GM12864 (cell line): ENCODE data around the gene NFIA.

Source experiments
- DNase-seq: peaks from one replicate; pipeline ENCODE4 v3.0.0-alpha.2; 2011; ENCODE audit warnings: low read depth
- H3K4me3 ChIP-seq: 2 replicates; pipeline ENCODE4 v1.5.1; 2011; ENCODE audit warnings: mild to moderate bottlenecking, low read depth, low read length, control low read depth
- TF ChIP-seq, protein P1 (sequence below): IDR thresholded peaks from 2 replicates; pipeline ENCODE4 v1.5.1; 2011; ENCODE audit warnings: low read depth, mild to moderate bottlenecking, moderate library complexity, low read length, control low read depth, inconsistent platforms; ENCODE audit errors: missing control alignments

Gene NFIA

DNA sequence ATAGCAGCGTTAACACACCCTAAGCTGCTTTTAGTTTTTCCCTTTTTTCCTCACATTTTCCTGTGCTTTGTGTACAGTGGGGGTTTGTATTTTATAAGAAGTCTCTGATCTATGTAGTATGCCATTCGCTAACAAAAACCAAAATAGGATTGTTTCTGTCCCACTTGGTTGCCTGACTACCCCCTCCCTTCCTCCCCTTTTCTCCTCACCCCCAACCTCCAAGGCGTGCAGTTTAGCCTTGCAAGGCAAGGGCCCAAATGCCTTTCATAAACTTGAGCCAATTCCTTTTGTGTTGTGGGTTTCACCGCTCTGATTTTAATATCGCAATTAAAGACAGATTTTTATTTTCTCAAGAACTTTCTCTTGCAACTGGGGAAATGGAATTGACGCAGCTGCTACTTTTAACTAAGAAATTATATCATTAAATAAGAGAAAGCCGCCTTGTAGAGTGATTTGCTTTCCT is 365.6 kb downstream of the NFIA start:
- no peak for DNase-seq
- no peak overlapping the region for H3K4me3 ChIP-seq
- TF ChIP-seq, protein P1, sequence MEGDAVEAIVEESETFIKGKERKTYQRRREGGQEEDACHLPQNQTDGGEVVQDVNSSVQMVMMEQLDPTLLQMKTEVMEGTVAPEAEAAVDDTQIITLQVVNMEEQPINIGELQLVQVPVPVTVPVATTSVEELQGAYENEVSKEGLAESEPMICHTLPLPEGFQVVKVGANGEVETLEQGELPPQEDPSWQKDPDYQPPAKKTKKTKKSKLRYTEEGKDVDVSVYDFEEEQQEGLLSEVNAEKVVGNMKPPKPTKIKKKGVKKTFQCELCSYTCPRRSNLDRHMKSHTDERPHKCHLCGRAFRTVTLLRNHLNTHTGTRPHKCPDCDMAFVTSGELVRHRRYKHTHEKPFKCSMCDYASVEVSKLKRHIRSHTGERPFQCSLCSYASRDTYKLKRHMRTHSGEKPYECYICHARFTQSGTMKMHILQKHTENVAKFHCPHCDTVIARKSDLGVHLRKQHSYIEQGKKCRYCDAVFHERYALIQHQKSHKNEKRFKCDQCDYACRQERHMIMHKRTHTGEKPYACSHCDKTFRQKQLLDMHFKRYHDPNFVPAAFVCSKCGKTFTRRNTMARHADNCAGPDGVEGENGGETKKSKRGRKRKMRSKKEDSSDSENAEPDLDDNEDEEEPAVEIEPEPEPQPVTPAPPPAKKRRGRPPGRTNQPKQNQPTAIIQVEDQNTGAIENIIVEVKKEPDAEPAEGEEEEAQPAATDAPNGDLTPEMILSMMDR: no peak

DNA sequence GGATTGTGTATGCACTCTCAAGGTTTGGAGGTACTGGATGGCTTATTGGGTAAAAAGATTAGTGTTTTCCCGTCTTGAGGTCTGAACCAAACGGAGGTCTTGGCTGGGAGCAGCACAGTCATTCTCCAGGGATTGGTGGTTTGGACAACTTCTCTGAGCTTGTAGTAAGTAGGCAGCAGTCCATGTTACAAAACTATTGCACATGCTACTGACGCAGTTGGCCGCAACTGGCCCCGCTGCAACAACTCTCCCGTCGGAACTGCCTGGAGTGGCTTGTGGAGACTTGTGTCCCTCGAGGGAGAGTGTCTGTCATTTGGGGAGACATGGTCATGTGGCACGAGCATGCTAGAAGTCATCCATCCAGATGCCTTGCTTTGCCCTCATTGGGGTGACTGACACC is 366.6 kb downstream of the NFIA start:
- DNase-seq: no peak
- TF ChIP-seq, protein P1: no peak
- H3K4me3 ChIP-seq: no peak overlapping the region

DNA sequence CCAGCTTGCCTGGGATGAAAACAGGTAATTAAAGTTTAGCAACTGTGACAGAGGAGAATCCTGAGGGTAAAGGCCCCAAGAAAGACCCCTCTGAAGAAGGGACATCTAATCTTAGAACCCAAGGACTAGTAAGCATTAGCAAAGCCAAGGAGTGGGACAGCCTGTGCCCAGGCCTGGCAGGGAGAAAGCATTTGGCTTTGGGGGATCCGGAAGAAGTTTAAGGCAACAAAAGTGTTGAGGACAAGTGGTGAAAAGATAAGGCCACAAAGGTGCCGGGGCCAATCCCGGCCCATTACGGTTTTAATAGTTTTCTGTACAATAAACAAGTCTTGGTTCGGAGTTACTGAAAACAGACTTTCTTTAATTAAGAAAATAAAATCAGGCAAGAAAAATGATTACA is 367.0 kb downstream of the NFIA start:
- no peak for DNase-seq
- TF ChIP-seq, protein P1: no peak
- H3K4me3 ChIP-seq: no peak overlapping the region

DNA sequence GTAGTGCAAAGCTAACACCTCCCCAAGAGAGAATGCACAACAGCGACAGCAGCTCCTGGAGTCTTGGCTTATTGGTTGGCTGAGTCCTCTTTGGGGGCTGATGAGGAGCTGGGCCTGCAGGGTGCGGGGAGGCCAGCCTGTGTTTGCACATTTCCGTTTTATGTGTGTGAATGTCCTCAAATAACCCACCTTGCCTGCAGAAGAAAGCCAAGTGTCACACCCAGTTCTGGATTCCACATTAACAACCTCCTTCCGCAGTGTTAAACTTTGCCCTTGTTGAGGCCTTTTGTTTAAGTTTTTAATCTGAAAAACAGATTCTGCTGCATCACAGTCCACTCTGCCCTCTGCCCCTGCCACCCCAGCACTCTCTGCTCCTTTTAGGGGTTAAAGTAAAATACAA is 368.1 kb downstream of the NFIA start:
- TF ChIP-seq, protein P1: no peak
- H3K4me3 ChIP-seq: no peak overlapping the region
- DNase-seq: no peak

DNA sequence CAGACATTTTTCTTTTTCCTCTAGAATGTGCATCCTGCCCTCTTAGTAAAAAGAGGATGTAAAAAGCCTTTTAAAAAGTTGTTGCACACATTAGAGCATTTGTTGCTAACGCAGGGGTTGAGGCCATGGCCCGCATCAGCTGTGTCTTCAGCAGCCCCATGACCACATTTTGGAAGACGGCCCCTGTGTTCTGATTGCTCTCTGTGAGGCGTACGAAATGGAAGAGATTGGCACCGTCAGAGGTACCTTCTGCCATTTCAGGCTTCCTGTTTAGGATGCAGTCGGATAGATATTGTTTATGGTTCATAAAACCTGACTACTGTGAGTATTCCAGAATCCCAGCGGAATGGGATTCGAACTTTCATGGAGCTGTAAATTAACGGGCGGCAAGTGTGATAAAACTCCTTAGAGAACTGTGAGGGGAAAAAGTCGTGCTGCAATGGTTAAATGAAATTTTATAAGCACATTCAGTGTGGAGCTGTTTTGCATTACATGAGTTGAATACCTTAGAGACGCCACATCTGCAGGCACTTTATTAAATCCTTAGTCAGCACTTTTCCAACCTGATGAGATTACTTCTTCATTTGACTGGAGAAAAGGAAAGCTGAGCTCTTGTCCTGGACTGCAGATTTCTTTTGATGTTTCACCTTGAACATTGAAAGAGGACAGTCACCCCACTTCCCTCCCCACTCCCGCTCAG is 368.7 kb downstream of the NFIA start:
- no peak for DNase-seq
- no peak overlapping the region for H3K4me3 ChIP-seq
- TF ChIP-seq, protein P1: no peak

DNA sequence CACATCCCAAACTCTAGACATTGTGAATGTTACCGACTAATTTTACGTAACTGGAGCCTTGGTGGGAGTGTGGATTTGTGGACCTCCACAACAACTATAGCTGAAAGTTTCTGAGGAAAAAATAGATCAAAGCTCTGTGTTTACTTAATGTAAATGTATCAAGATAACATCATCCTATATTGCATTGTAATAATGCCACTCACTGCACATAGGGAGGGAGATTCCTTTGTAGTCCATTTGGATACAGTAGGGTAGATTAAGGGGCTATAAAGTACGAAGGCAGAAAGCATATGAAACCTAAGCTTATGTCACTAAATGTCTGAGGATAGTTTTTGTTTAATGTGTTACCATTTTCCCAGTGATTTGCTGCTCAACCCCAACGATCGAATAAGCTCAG is 369.2 kb downstream of the NFIA start:
- no peak for DNase-seq
- TF ChIP-seq, protein P1: no peak
- H3K4me3 ChIP-seq: no peak overlapping the region
